Mesendoderm (in vitro differentiated cells): ENCODE data around the gene SSUH2.

Source experiments
- DNase-seq: peaks from one replicate; pipeline ENCODE4 v3.0.0; 2013
- H2AK5ac ChIP-seq: 2 replicates; pipeline ENCODE4 v1.6.1; 2013; ENCODE audit warnings: low read length, inconsistent platforms
- H2BK120ac ChIP-seq: 2 replicates; pipeline ENCODE4 v1.6.1; 2013; ENCODE audit warnings: low read depth, mild to moderate bottlenecking, low read length, moderate library complexity, mixed read lengths
- H2BK15ac ChIP-seq: replicated peaks from 2 replicates; pipeline ENCODE4 v1.6.1; 2013; ENCODE audit warnings: low read depth, mild to moderate bottlenecking, moderate library complexity
- H2BK5ac ChIP-seq: 2 replicates; pipeline ENCODE4 v1.6.1; 2013; ENCODE audit warnings: low read length, inconsistent platforms
- H3K18ac ChIP-seq: 2 replicates; pipeline ENCODE4 v1.6.1; 2013; ENCODE audit warnings: mild to moderate bottlenecking, low read length, mixed read lengths
- H3K23ac ChIP-seq: one replicate; pipeline ENCODE4 v1.6.1; 2013; ENCODE audit warnings: low read length
- H3K27ac ChIP-seq: 2 replicates; pipeline ENCODE4 v1.5.1; 2013; ENCODE audit warnings: low read depth, mild to moderate bottlenecking, inconsistent platforms, low read length, moderate library complexity
- H3K27me3 ChIP-seq: 2 replicates; pipeline ENCODE4 v1.6.1; 2013; ENCODE audit warnings: low read length, control low read depth, mild to moderate bottlenecking, inconsistent platforms; ENCODE audit not compliant: insufficient read depth, poor library complexity
- H3K36me3 ChIP-seq: 2 replicates; pipeline ENCODE4 v1.6.1; 2013; ENCODE audit warnings: low read length, inconsistent platforms; ENCODE audit not compliant: control insufficient read depth, insufficient read depth
- H3K4ac ChIP-seq: one replicate; pipeline ENCODE4 v1.6.1; 2013; ENCODE audit warnings: low read depth, mild to moderate bottlenecking, low read length, moderate library complexity
- H3K4me1 ChIP-seq: 2 replicates; pipeline ENCODE4 v1.6.1; 2013; ENCODE audit warnings: low read depth, low read length, inconsistent platforms; ENCODE audit not compliant: control insufficient read depth
- H3K4me2 ChIP-seq: 2 replicates; pipeline ENCODE4 v1.6.1; 2013; ENCODE audit warnings: low read length
- H3K4me3 ChIP-seq: 2 replicates; pipeline ENCODE4 v1.5.1; 2013; ENCODE audit warnings: mild to moderate bottlenecking, low read length
- H3K56ac ChIP-seq: one replicate; pipeline ENCODE4 v1.6.1; 2013; ENCODE audit warnings: low read length
- H3K79me1 ChIP-seq: 2 replicates; pipeline ENCODE4 v1.6.1; 2013; ENCODE audit warnings: low read length, inconsistent platforms
- H3K79me2 ChIP-seq: 2 replicates; pipeline ENCODE4 v1.6.1; 2013; ENCODE audit warnings: mild to moderate bottlenecking, low read length; ENCODE audit not compliant: control insufficient read depth, insufficient read depth
- H3K9ac ChIP-seq: 2 replicates; pipeline ENCODE4 v1.6.1; 2013; ENCODE audit warnings: low read length, inconsistent platforms
- H4K5ac ChIP-seq: one replicate; pipeline ENCODE4 v1.6.1; 2013; ENCODE audit warnings: low read length
- H4K8ac ChIP-seq: one replicate; pipeline ENCODE4 v1.6.1; 2013; ENCODE audit warnings: low read depth, mild to moderate bottlenecking, control low read depth, low read length, moderate library complexity
- WGBS: extraction: QIAGEN DNeasy Blood & Tissue Kit; methylation state at CpG from one replicate; pipeline ENCODE4 v1.1.7; 2013; ENCODE audit warnings: low lambda C conversion rate, missing lambda C conversion rate; ENCODE audit not compliant: insufficient coverage; ENCODE audit errors: extremely low coverage; 5-methylcytosine and 5-hydroxymethylcytosine counted together

SSUH2 gene

GRCh38 chr3:8627201-8627940 is 17.2 kb downstream of the SSUH2 start:
- H3K36me3 ChIP-seq, result no peaks in the 10 kb centered on the region
- no CpG with 5 or more reads among the region's 19 CpGs for whole genome bisulfite sequencing

GRCh38 chr3:8625991-8626390 is 18.6 kb downstream of the SSUH2 start:
- no peak overlapping the region for H2BK15ac ChIP-seq
- no peak overlapping the region for H3K18ac ChIP-seq
- H3K9ac ChIP-seq, result no peak overlapping the region
- H3K4me2 ChIP-seq, result no peak overlapping the region
- H3K79me2 ChIP-seq, result no peaks in the 10 kb centered on the region
- no CpG with 5 or more reads among the region's 3 CpGs for WGBS
- H3K4me3 ChIP-seq, result no peak overlapping the region
- no peak overlapping the region for H2AK5ac ChIP-seq
- no peak overlapping the region for H3K27ac ChIP-seq
- peak; percentile 35 for DNase-seq
- H2BK120ac ChIP-seq, result no peak overlapping the region
- no peak overlapping the region for H3K4ac ChIP-seq
- H3K79me1 ChIP-seq, result no peaks in the 10 kb centered on the region
- no peaks in the 10 kb centered on the region for H3K36me3 ChIP-seq
- H2BK5ac ChIP-seq, result no peak overlapping the region
- H4K5ac ChIP-seq, result no peak overlapping the region
- H3K23ac ChIP-seq, result no peak overlapping the region
- no peaks in the 10 kb centered on the region for H3K27me3 ChIP-seq
- peaks cover 5% of the 10 kb centered on the region for H3K4me1 ChIP-seq
- no peak overlapping the region for H3K56ac ChIP-seq
- no peak overlapping the region for H4K8ac ChIP-seq

More at GRCh38 chr3:8627201-8627940, 17.2 kb downstream of the SSUH2 start:
- no peak overlapping the region for H4K5ac ChIP-seq
- no peak overlapping the region for H3K18ac ChIP-seq
- H2BK5ac ChIP-seq, result no peak overlapping the region
- no peaks in the 10 kb centered on the region for H3K79me1 ChIP-seq
- no peak overlapping the region for H3K4me2 ChIP-seq
- no peak overlapping the region for H3K4me3 ChIP-seq
- no peak overlapping the region for H3K9ac ChIP-seq
- H4K8ac ChIP-seq, result no peak overlapping the region
- no peak overlapping the region for H3K4ac ChIP-seq
- H3K27ac ChIP-seq, result no peak overlapping the region
- no peak for DNase-seq
- H3K56ac ChIP-seq, result no peak overlapping the region
- H3K4me1 ChIP-seq, result peaks cover 5% of the 10 kb centered on the region
- no peaks in the 10 kb centered on the region for H3K27me3 ChIP-seq
- no peak overlapping the region for H2AK5ac ChIP-seq
- H2BK15ac ChIP-seq, result no peak overlapping the region
- H2BK120ac ChIP-seq, result no peak overlapping the region
- H3K23ac ChIP-seq, result no peak overlapping the region
- H3K79me2 ChIP-seq, result no peaks in the 10 kb centered on the region

DNA sequence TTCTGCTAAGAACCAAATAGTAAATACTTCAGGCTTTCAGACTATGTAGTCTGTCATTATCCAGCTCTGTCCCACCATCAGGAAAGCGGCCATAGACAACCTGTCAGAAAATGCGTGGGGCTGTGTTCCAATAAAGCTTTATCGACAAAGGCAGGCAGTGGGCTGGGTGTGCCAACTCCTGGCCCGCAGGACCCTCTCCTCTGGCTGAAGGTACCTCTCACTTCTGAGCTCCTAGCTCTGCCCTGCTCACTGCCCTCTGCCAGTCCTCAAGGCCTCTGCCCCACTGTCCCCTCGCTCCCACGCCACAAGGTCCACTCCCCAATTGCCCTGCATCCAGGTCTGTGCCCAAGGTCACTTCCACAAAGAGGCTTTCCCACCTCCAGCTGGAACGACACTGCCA is 20.0 kb downstream of the SSUH2 start:
- H2AK5ac ChIP-seq, result no peak overlapping the region
- H3K18ac ChIP-seq, result no peak overlapping the region
- no peaks in the 10 kb centered on the region for H3K79me1 ChIP-seq
- no peak overlapping the region for H2BK15ac ChIP-seq
- peaks cover 5% of the 10 kb centered on the region for H3K4me1 ChIP-seq
- H3K9ac ChIP-seq, result no peak overlapping the region
- H3K4me2 ChIP-seq, result no peak overlapping the region
- H4K8ac ChIP-seq, result no peak overlapping the region
- no peak overlapping the region for H2BK120ac ChIP-seq
- no peaks in the 10 kb centered on the region for H3K27me3 ChIP-seq
- no peak for DNase-seq
- H2BK5ac ChIP-seq, result no peak overlapping the region
- H3K56ac ChIP-seq, result no peak overlapping the region
- no peak overlapping the region for H3K23ac ChIP-seq
- H3K36me3 ChIP-seq, result no peaks in the 10 kb centered on the region
- no peak overlapping the region for H3K4ac ChIP-seq
- no peak overlapping the region for H4K5ac ChIP-seq
- no peak overlapping the region for H3K27ac ChIP-seq
- H3K79me2 ChIP-seq, result no peaks in the 10 kb centered on the region
- H3K4me3 ChIP-seq, result no peak overlapping the region
- no CpG with 5 or more reads among the region's 7 CpGs for WGBS

GRCh38 chr3:8623741-8624140 is 20.9 kb downstream of the SSUH2 start:
- H2BK5ac ChIP-seq, result no peak overlapping the region
- H3K23ac ChIP-seq, result no peak overlapping the region
- no peak overlapping the region for H2BK120ac ChIP-seq
- H2BK15ac ChIP-seq, result no peak overlapping the region
- no peak overlapping the region for H3K18ac ChIP-seq
- H3K56ac ChIP-seq, result no peak overlapping the region
- H3K9ac ChIP-seq, result no peak overlapping the region
- no peaks in the 10 kb centered on the region for H3K79me1 ChIP-seq
- H3K27me3 ChIP-seq, result no peaks in the 10 kb centered on the region
- no peak overlapping the region for H3K4me2 ChIP-seq
- peaks cover 5% of the 10 kb centered on the region for H3K4me1 ChIP-seq
- no peaks in the 10 kb centered on the region for H3K36me3 ChIP-seq
- no peak overlapping the region for H3K4me3 ChIP-seq
- no peak overlapping the region for H2AK5ac ChIP-seq
- no peak for DNase-seq
- no peak overlapping the region for H3K4ac ChIP-seq
- H3K27ac ChIP-seq, result no peak overlapping the region
- no peak overlapping the region for H4K8ac ChIP-seq
- no CpG with 5 or more reads among the region's 14 CpGs for WGBS
- no peak overlapping the region for H4K5ac ChIP-seq
- H3K79me2 ChIP-seq, result no peaks in the 10 kb centered on the region

GRCh38 chr3:8622873-8623691 is 21.5 kb downstream of the SSUH2 start:
- H3K79me1 ChIP-seq, result no peaks in the 10 kb centered on the region
- no CpG with 5 or more reads among the region's 24 CpGs for WGBS
- H3K4me3 ChIP-seq, result no peak overlapping the region
- H3K79me2 ChIP-seq, result no peaks in the 10 kb centered on the region
- no peak overlapping the region for H3K4ac ChIP-seq
- no peak overlapping the region for H2BK120ac ChIP-seq
- H3K4me1 ChIP-seq, result peaks cover 5% of the 10 kb centered on the region
- H3K27ac ChIP-seq, result no peak overlapping the region
- no peak overlapping the region for H3K23ac ChIP-seq
- H4K5ac ChIP-seq, result no peak overlapping the region
- H3K36me3 ChIP-seq, result no peaks in the 10 kb centered on the region
- H2BK5ac ChIP-seq, result no peak overlapping the region
- H3K4me2 ChIP-seq, result peak overlapping the region; percentile 14
- H2AK5ac ChIP-seq, result no peak overlapping the region
- no peak overlapping the region for H3K18ac ChIP-seq
- H3K27me3 ChIP-seq, result no peaks in the 10 kb centered on the region
- no peak overlapping the region for H2BK15ac ChIP-seq
- H4K8ac ChIP-seq, result no peak overlapping the region
- peak overlapping the region; percentile 29 for H3K56ac ChIP-seq
- peak overlapping the region; percentile 24 for H3K9ac ChIP-seq
- DNase-seq, result peak; percentile 90
